OCI-M1 (cell line): ENCODE results near the gene SVOPL.

Experiments
- DNase-seq: peaks from one replicate; lab custom pipeline; 2025; lab: John Stamatoyannopoulos, UW

Gene SVOPL

GRCh38 chr7:138662076-138662990 lies 38.8 kb downstream of the SVOPL start:
- DNase-seq = peak; percentile 3

- no peak for DNase-seq
These were observed 40.0 kb downstream of the SVOPL start for GRCh38 chr7:138661069-138661635.

- no peak for DNase-seq
These were observed 42.3 kb downstream of the SVOPL start for GRCh38 chr7:138658889-138659288.

- DNase-seq = no peak
These were observed 43.2 kb downstream of the SVOPL start for GRCh38 chr7:138657854-138658386.

- DNase-seq = no peak
These were observed 44.2 kb downstream of the SVOPL start for GRCh38 chr7:138656952-138657351.

- no peak for DNase-seq
These were observed 46.5 kb downstream of the SVOPL start for GRCh38 chr7:138654616-138655015.

GRCh38 chr7:138649506-138649905 lies 51.7 kb downstream of the SVOPL start:
- DNase-seq = no peak

GRCh38 chr7:138645284-138645683 lies 55.9 kb downstream of the SVOPL start:
- DNase-seq = no peak

GRCh38 chr7:138632826-138633602 lies 68.1 kb downstream of the SVOPL start:
- no peak for DNase-seq

GRCh38 chr7:138632384-138632783 lies 68.8 kb downstream of the SVOPL start:
- no peak for DNase-seq

- DNase-seq = no peak
These were observed 71.0 kb downstream of the SVOPL start for GRCh38 chr7:138630059-138630610.

GRCh38 chr7:138627361-138627760 lies 73.8 kb downstream of the SVOPL start:
- DNase-seq = no peak

GRCh38 chr7:138626846-138627245 lies 74.3 kb downstream of the SVOPL start:
- no peak for DNase-seq

- peak; percentile 6 for DNase-seq
These were observed 75.3 kb downstream of the SVOPL start for GRCh38 chr7:138625849-138626230.

GRCh38 chr7:138625084-138625848 lies 75.9 kb downstream of the SVOPL start:
- DNase-seq = peak; percentile 59

- DNase-seq = no peak
These were observed 78.3 kb downstream of the SVOPL start for GRCh38 chr7:138622841-138623240.

- DNase-seq = no peak
These were observed 82.2 kb downstream of the SVOPL start for GRCh38 chr7:138618933-138619332.

GRCh38 chr7:138618506-138618905 lies 82.7 kb downstream of the SVOPL start:
- no peak for DNase-seq

- no peak for DNase-seq
These were observed 85.1 kb downstream of the SVOPL start for GRCh38 chr7:138616085-138616484.

GRCh38 chr7:138613630-138614029 lies 87.5 kb downstream of the SVOPL start:
- DNase-seq = no peak

- DNase-seq = no peak
These were observed 90.4 kb downstream of the SVOPL start for GRCh38 chr7:138610671-138611170.
